Amniotic stem cell (primary cell): Measurements from ENCODE around the gene SLC16A12.
A peak's percentile ranks its signal among the peaks of the same experiment; 100 is the strongest.
"Not testable (repeated sequence)": the region's sequence is repeated elsewhere in the genome, so short reads cannot be mapped to it uniquely, and the experiment has no call there.

ENCODE experiments used
- DNase-seq: peaks from one replicate; lab custom pipeline; 2025; lab: John Stamatoyannopoulos, UW

SLC16A12 gene

DNA sequence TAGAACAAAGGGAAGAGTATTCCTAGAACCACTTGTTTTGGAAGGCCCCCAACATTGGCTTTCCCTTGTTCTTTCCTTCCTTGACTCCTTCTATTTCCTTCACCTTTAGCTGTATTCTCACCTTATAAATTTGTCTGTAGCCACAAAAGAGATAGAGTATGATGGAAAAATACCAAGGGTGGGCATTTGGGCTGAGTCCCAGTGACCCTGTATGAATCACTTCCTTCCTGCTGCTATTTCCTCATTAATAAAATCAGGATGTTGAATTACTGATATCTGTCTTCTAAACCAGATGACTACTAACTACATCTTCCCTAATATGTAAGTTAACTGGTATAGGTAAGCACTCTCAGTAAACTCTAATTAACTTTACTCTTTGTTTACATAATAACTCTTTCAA lies 65.9 kb downstream of the SLC16A12 start:
- DNase-seq: no peak

DNA sequence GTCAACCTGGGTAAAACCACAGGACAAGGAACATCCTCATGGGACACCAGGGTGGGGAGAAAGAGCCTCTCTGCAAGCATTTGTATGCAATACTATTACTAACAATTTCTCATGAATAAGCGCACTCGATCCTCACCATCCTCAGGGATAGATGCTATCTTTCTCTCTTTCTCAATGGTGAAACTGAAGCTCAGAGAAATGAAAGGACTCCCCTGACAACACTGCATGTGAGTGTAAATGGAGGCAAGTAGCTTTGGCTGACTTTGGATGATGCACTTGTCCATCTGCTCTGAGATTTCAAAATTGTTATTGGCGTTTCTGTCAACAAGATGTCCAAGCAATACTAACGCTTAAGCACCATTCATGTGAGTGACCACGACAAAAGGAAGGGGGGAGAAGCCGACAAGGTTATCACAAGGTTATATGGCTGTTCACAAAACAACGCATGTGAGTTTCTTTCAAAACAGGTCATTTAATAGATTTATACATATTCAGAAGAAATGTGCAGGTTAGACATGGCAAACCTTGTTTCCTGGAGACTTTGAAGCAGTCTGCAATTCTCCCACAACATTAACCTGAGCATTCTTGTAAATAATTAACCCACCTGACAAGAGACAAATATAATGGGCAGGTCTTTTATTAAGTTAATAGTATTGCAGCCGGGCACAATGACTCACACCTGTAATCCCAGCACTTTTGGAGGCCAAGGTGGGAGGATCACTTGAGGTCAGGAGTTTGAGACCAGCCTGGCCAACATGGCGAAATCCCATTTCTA lies 67.0 kb downstream of the SLC16A12 start:
- no peak for DNase-seq

DNA sequence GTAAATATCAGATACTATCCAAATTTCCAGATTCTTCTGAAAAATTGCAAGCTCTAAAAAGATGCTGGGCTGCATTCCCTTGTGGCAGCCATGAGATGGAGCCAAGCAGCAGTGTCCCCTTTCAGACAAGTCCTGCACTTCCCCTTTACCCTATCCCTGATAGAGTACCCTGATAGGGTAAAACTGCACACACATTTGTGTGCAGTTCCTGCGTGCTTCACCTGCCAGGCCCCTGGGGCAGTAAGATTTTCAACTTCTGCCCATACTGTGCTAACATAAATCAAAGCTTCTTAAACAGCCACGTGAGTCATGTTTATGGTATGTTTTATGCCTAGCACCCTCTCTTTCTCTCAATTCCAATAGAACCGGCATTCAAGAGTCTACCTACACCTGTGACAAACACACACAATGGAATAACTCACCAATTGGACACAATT lies 68.8 kb downstream of the SLC16A12 start:
- DNase-seq: no peak

DNA sequence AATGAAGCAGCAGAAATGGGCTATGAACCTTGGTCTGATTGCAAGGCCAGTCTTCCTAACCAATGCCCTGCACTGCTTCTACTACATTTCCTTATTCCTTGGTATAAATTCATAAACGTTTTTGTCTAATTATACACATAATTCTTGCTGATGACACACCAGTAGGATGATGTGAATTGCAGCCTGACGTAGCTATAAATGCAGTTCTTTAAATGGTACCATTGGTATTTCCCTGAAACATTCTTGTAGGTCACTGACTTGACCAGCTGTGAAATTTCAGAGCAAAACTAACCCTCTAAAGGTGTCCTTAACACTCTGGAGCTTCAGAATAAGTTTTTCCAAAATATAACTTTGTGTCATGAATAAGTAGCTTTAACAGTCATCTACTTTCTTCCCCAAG lies 70.2 kb downstream of the SLC16A12 start:
- no peak for DNase-seq

DNA sequence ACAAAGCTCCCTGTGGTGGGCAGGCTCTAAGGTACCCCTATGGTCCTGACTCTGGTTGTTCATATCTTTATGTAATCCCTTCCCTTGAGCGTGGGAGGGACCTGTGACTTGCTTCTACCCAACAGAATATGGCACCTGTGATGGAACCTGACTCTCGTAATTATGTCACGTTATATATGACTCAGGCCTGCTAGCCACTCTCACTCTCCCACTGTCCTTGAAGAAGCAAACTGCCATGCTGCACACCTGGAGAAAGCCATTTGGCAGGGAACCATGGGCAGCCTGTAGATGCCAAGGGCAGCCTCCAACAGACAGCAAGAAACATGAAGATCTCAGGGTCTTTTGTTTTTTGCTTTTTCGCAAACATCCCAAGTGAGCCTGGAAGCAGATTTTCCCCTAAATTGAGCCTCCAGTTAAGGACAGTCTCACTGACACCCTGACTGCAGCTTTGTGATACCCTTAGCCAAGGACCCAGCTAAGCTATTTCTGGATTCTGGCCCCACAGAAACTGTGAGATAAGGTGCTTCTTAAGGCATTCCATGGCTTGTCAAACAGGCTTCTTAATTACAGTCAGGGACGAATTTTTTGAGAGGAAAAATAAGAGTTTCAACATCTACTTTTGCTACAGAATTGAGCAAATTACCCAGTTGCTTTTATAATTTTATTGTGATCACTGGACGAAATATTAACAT lies 71.4 kb downstream of the SLC16A12 start:
- DNase-seq: no peak

DNA sequence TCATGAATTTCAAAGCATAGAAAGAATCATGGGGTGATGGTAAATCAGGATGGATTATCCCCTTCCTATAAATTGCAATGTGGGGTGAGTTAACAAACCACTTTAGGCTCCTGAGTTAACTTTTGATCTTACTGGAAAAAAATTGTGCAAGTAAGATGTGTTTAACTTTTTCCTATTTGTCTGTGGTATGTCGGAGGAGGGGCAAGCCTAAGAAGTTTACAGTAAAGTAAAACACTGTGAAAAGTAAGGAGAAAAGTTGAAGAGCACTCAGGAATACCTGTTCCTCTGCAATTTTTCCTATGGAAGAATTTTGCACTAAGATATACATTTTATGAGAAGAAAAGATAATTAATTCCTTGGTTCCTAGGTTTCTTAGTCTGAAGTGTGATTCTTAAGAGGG lies 76.6 kb downstream of the SLC16A12 start:
- DNase-seq: no peak

DNA sequence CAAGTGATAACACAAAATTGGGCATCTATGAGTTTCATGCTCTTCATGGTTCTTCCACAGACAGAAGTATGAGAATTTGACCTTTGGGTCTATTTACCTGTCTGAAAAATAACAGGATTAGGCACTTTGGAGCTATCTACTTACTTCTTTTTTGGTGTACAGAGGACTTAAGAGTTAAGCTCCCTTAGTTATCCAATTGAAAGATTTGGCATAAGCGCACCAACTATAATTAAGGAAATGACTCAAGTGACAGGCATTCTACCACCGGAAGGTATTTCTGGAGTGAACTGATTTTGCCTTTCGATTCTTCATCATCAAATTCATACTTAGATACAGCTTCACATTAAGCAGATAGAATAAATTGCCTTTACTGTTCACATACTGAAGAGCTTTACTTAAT lies 77.1 kb downstream of the SLC16A12 start:
- DNase-seq: no peak

DNA sequence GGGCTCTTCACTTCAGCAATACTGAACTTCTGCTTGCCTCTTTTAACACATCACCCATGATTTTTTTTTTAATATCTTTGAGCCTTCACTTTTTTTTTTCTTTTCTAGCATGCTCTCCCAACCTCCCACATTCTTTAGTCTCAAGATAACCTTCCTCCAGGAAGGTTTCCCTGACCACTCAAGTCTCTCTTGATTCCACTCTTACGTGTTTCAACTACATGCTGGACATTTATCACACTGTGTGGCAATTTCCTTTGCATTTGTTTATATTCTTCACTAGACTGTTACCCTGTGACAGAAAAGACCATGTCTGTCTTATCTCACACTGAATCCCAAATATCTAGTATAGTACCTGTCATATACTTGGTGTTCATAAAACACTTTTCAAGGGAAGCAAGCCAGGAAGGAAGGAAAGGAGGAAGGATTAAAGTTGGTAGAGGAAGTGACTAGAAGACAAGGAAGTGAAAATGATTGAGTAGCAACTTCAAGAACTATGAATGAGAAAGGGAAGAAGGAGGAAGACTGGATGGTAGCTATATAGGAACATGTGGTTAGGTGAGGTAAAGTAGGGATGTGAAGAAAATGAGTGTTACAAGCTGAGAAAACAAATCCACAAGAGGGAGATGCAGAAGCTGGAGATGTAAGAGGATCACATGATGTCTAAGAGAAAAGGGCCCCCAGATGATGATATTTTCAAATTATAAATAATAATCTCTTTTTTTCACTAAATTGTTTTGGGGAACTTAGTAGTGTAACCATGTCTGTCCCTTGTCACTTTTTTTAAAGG lies 80.6 kb downstream of the SLC16A12 start:
- DNase-seq: no peak

DNA sequence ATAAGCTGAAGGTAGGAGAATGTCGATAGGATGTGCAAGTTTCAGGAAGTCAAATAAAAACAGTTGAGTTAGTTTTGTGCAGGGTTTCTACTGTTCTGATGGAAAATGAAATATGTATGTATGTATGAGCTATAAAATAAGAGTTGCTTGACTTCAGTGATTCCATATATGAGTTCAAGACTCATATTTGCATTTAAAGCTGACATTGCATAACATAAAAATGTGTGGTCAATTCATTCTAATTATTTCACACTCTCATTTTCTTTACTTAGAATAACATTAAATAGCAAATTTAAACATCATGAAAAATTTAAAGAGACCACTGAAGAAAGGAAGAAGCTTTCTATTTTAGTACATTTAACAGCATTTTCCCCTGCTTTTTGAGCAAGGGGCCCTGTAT lies 83.2 kb downstream of the SLC16A12 start:
- DNase-seq: no peak

DNA sequence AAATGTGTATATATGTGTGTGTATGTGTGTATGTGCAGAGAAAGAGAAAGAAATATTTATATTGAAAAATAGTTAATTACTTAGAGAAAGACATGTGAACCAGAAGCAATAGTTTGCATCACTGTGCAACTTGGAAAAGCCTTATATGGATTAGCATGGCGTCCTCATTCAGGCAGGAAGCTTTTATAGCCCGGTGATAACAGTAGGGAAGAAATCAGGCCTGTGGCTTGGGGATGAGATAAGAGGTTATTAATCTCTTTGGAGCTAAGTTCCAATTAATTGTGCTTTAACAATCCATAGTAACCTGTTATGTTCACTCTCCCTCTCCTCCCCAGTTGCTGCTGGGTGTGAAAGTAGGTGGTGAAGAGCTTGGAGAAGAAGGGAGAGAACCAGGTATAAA lies 84.5 kb downstream of the SLC16A12 start:
- no peak for DNase-seq

DNA sequence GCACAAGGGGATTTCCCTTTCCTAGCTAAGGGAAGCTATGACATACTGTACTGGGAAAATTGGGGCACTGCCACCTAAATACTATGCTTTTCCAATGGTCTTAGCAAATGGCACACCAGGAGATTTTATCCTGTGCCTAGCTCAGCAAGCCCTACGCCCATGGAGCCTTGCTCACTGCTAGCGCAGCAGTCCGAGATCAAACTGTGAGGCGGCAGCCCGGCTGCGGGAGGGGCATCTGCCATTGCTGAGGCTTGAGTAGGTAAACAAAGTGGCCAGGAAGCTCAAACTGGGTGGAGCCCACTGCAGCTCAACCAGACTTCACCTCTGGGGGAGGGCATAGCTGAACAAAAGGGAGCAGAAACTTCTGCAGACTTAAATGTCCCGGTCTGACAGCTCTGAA lies 90.6 kb downstream of the SLC16A12 start:
- not testable (repeated sequence) for DNase-seq

DNA sequence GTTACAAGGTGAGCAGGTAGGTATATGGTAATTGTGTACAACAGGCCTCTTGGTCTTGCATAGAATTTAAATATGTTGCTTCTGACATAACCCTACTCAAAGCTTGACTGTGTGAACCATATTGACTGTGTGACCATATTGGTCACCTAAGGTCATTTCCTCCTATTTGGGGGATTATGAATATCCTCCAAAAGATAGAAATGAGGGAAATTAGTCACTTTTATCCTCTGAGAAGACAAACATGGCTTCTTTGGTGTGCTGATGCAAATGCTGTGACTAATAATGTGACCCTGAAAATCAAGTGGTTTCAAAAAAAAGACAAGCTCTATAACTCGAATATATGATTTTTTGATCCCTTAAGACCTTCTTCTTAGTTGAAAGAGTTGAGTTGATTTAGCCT lies 93.1 kb downstream of the SLC16A12 start:
- DNase-seq: no peak

DNA sequence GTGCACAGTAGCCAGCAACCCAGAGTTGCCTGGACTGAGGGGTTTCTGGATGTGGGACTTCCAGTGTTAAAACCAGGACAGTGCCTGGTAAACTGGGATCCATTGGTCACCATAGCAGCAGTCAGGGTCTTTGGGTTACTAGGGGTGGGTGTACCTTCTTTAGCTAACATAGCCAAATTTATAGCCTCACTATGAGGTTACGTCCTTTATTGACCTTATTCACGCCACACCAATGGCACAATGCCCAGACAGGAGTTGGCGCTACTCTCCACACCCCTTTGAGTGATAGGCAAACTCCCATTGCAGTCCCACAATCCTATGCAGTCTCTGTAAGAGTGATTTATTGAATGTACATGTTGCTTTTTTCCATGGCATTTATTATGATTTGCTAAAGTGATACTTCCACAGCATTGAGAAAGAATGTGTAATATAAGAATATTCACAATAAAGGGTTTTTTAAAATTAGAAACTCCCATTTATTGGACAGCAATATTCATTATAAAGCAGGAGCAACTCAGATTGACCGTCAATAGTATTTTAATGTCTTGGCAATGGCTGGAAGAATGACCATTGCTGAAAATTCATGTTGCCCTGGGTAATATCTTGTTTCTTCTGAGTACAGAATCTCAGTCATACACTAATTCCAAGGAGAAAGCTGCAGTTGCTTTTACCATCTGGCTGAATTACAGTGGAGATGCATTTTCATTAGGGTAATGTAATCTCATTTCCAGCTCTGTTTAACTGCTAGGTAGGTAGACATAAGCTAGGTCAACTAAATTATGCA lies 95.0 kb downstream of the SLC16A12 start:
- no peak for DNase-seq

DNA sequence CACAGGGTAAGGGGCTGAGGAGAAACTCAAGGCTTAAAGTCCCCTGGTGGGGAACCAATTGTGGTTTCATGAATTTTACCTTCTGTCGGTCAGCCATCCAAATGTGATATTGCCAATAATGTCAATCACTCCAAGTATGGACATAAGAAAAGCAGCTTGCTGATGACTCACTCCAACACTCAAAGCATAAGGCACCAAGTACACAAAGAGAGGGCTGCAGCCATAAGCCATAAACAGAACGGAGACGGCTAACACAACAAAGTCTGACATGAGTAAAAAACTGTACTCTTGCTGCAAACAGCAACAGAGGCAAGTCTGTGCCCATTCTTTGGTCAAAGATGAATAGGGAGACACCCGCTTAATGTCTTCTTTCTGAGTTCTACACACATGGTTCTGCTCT lies 96.9 kb downstream of the SLC16A12 start:
- no peak for DNase-seq

DNA sequence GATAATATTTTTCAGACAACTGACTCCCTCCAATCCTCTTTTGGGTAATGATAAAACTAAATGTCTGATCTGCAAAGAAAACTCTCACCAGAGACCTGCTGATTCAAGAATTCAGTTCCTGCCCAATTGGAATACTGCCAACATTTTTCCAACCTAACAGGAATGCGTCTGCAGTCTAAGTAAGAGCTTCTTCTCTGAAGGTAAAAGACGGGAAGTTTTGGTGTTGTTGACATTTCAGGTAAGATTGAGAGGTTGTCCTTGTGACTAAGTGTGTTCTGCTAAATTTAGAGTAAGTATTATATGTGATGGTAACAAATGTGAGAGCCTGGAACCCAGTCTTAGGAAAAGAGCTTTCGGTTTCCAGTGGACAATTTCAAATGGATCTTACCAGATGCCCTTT lies 103.4 kb downstream of the SLC16A12 start:
- no peak for DNase-seq

DNA sequence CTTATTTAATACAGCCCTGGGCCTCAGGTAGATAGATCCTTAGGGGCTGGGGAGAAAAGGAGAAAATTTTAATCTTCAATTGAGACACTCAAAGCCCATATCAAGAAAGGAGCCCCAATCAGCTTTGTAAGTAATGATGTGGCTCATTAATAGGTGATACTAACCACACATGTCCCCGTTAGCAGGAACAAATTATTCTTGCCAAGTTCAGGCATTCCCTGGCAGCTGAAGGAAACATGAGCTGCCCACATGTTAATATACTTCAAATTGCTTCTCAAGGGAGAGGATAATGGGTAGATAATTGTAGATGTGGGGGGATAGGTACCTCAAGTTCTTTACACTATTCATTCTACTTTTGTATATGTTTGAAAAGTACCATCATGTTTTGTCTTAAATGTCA lies 106.5 kb downstream of the SLC16A12 start:
- no peak for DNase-seq

DNA sequence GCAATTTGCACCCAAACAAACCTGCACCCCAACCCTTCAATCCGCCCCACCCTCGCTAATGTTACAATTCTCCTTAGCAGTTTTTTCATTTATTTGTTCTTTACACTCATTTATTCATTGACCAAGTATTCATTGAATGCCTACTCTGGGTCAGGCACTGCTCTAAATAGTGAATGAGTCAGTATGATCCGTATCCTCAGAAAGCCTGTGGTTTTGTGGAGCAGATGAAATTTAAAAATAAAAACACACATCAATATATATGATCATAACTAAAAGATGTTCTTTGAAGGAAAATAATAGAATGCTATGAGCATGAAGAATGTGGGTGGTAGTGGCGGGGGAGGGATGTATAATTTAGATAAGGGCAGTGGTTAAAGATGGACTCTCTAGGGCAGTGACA lies 107.8 kb downstream of the SLC16A12 start:
- DNase-seq: peak; percentile 59

DNA sequence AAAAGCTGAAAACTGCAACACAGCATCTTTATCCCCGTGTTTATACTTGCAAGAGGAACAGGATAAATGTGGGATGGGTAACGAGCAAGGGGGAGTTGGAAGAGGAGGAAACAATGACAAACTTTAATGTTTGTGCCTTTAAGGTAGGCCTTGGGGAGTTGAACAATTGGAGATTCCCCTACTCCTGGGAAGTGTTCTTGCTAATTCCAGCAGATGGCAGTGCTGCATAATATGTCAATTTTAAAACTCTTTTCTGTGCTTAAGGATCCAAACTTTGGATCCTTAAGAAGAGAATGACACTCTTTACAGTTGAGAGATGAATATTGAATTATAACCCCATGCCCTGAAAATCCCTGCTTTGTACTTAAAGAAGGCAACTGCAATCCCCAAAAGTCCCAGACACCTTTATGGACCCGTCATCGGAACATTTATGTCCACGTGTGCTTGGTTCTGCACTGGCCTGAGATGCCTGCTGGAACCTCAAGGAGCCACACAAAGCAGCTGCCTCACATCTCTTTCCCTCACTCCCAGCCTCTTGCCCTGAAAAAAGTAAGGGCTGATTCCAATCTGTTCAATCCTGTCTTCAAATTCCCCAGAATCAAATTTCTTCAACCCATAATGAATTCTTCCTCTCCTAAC lies 109.0 kb downstream of the SLC16A12 start:
- DNase-seq: no peak

DNA sequence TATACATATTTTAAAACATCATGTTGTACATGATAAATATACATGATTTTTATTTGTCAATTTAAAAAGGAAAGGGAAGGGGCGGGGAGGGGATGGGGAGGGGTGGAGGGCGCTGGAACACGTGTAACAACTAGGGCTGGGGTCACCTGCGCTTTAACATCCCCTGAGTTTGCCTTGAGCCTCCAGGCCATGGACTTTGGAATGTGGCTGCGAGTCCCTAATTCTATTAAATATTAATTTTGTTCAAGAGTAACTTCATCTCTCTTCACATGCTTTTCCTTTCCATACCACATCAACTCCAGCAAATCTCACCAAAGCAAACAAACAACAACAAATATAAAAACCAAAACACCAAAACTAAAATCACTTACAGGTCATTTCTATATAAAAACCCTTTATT lies 110.4 kb downstream of the SLC16A12 start:
- DNase-seq: no peak

DNA sequence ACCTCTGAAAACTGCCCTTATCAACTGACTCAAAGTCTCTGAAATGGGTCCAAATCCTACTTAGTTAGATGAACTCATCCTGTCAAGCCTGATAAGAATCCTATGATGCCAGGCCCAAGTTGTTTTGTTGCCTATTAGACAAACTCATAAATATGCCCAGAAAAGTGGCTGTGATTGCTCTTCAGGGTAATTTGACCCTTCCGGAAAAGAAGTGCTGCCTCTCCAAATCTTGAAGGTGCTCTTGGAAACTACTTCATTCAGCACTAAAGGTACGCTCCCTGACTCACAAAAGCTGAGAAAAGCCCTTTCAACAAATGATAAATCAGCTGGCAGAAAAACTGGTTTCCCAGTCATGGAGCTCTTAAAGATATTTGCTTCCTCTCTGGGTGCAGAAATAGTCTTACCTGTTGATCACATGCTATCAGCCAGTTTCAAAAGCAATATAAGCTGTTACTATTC lies 114.3 kb downstream of the SLC16A12 start:
- no peak for DNase-seq

DNA sequence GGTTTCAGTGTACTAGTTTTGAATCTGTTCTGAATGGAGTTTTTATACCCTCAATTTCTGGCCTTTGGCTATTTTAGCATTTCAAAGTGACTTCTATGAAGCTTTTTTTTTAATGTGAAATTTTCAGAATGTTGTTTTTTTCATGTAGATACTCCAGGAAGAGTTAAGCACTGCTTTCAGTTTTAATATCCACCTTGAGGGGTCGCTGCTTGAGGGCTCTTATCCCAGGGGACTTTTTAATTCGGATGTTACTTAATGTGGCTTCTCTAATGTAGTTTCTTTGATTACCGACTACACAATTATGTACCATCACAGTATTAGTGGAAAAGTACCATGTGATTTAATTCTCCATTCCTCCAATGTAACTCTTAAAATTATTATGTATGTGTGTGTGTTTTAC lies 115.8 kb downstream of the SLC16A12 start:
- no peak for DNase-seq

DNA sequence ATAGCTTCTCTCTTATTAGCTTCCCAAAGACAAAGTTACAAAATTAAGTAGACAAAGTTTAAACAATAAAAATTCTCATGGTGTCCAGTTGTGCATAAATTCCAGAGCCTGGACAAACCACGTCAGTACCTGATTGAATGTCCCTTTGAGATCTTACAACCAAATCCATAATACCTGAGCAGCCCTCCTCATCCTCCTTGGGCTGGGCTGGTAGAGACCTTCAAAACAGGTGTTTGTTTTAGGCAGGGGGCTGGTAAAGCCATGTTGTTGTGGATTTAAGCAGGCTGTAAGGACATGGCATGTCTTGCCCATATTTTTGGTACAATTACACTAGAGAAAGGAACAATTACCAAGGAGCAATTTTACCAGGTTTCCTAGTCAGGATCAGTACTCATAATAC lies 118.9 kb downstream of the SLC16A12 start:
- DNase-seq: no peak
